OCI-LY1 (cell line): Measurements from ENCODE around the gene MYO16.

Experiments
- H2AFZ ChIP-seq: fragments of 200-600 bp; sonication (generic), shearing (Covaris generic); 2 replicates; pipeline ENCODE4 v1.6.0; 2014; ENCODE audit warnings: antibody characterized with exemption, mild to moderate bottlenecking, low read length
- H3F3A ChIP-seq: fragments of 200-600 bp; sonication (generic), shearing (Covaris generic); 2 replicates; pipeline ENCODE4 v1.6.0; 2014; ENCODE audit warnings: mild to moderate bottlenecking, antibody characterized with exemption, low read length, moderate library complexity; ENCODE audit not compliant: insufficient read depth
- H3K27ac ChIP-seq: fragments of 200-600 bp; sonication (generic); 2 replicates; pipeline ENCODE4 v1.5.1; 2014; ENCODE audit warnings: low read length, mixed run types, mild to moderate bottlenecking, low read depth; ENCODE audit not compliant: poor library complexity, severe bottlenecking
- H3K27me3 ChIP-seq: fragments of 200-600 bp; sonication (generic); 2 replicates; pipeline ENCODE4 v1.6.0; 2014; ENCODE audit warnings: antibody characterized with exemption, mild to moderate bottlenecking, low read length, moderate library complexity; ENCODE audit not compliant: insufficient read depth
- H3K36me3 ChIP-seq: fragments of 200-600 bp; sonication (generic); 2 replicates; pipeline ENCODE4 v1.6.1; 2014; ENCODE audit warnings: mild to moderate bottlenecking, antibody characterized with exemption, low read length, moderate library complexity, mixed read lengths; ENCODE audit not compliant: insufficient read depth
- H3K4me1 ChIP-seq: fragments of 200-600 bp; sonication (generic); 2 replicates; pipeline ENCODE4 v1.5.1; 2014; ENCODE audit warnings: mild to moderate bottlenecking, low read length, moderate library complexity; ENCODE audit not compliant: insufficient read depth, severe bottlenecking
- H3K4me2 ChIP-seq: fragments of 200-600 bp; sonication (generic), shearing (Covaris generic); 2 replicates; pipeline ENCODE4 v1.6.1; 2014; ENCODE audit warnings: low read length
- H3K4me3 ChIP-seq: fragments of 200-600 bp; sonication (generic); 2 replicates; pipeline ENCODE4 v1.5.1; 2014; ENCODE audit warnings: low read length, low read depth, mild to moderate bottlenecking, mixed read lengths; ENCODE audit not compliant: poor library complexity, severe bottlenecking
- H3K79me2 ChIP-seq: fragments of 200-600 bp; shearing (Covaris generic); 2 replicates; pipeline ENCODE4 v1.6.1; 2016; ENCODE audit warnings: mixed run types, low read length, mixed read lengths; ENCODE audit not compliant: insufficient read depth
- H3K9ac ChIP-seq: fragments of 200-600 bp; sonication (generic), shearing (Covaris generic); 2 replicates; pipeline ENCODE4 v1.6.1; 2014; ENCODE audit warnings: mild to moderate bottlenecking, low read length, mixed read lengths
- H3K9me2 ChIP-seq: fragments of 200-600 bp; sonication (generic), shearing (Covaris generic); 2 replicates; pipeline ENCODE4 v1.6.1; 2014; ENCODE audit warnings: low read depth, mild to moderate bottlenecking, low read length, mixed read lengths
- H3K9me3 ChIP-seq: fragments of 200-600 bp; shearing (Covaris generic); 2 replicates; pipeline ENCODE4 v1.6.1; 2014; ENCODE audit warnings: low read length, mixed read lengths
- H4K20me1 ChIP-seq: fragments of 200-600 bp; sonication (generic), shearing (Covaris generic); 2 replicates; pipeline ENCODE4 v1.6.0; 2016; ENCODE audit warnings: mild to moderate bottlenecking, low read length; ENCODE audit not compliant: insufficient read depth
- EZH2 ChIP-seq: fragments of 200-600 bp; sonication (generic), shearing (Covaris generic); IDR thresholded peaks from 2 replicates; pipeline ENCODE4 v1.8.0; 2017; ENCODE audit warnings: borderline replicate concordance, mixed run types, mild to moderate bottlenecking, antibody characterized with exemption, low read length, moderate library complexity, mixed read lengths
- TF ChIP-seq, protein P1 (sequence below): fragments of 200-600 bp; sonication (generic), shearing (Covaris generic); IDR thresholded peaks from 2 replicates; pipeline ENCODE4 v1.5.1; 2017; ENCODE audit warnings: mild to moderate bottlenecking, antibody characterized with exemption, low read length, moderate library complexity, mixed read lengths

MYO16 gene

DNA sequence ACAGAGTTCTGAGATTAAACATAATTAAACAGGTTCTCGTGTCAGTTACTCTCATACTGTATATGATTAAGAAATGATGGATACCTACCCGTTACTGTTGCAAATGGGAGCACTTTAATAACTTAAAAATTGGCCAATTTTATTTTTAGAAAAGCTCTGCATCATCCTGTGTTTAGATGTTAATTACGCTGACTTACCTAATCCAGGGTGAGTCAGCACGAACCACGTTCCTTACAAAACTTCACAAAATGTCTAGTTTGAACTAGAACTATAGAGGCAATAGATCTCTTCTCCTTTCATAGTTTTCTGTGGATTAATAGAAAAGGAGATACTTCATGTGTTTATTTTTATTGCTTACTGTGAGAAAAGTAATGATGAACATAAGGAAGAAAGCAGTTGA is 363.9 kb downstream of the MYO16 start:
- no peak overlapping the region for H3K4me3 ChIP-seq
- H4K20me1 ChIP-seq: no peaks in the 10 kb centered on the region
- no peak overlapping the region for H3K27ac ChIP-seq
- no peaks in the 10 kb centered on the region for H3K4me1 ChIP-seq
- no peaks in the 10 kb centered on the region for H3K9me2 ChIP-seq
- H3F3A ChIP-seq: no peaks in the 10 kb centered on the region
- TF ChIP-seq EZH2: no peak
- TF ChIP-seq, protein P1, sequence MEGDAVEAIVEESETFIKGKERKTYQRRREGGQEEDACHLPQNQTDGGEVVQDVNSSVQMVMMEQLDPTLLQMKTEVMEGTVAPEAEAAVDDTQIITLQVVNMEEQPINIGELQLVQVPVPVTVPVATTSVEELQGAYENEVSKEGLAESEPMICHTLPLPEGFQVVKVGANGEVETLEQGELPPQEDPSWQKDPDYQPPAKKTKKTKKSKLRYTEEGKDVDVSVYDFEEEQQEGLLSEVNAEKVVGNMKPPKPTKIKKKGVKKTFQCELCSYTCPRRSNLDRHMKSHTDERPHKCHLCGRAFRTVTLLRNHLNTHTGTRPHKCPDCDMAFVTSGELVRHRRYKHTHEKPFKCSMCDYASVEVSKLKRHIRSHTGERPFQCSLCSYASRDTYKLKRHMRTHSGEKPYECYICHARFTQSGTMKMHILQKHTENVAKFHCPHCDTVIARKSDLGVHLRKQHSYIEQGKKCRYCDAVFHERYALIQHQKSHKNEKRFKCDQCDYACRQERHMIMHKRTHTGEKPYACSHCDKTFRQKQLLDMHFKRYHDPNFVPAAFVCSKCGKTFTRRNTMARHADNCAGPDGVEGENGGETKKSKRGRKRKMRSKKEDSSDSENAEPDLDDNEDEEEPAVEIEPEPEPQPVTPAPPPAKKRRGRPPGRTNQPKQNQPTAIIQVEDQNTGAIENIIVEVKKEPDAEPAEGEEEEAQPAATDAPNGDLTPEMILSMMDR: no peak
- H3K27me3 ChIP-seq: no peaks in the 10 kb centered on the region
- H3K36me3 ChIP-seq: no peaks in the 10 kb centered on the region
- no peaks in the 10 kb centered on the region for H3K79me2 ChIP-seq
- no peak overlapping the region for H2AFZ ChIP-seq
- H3K9me3 ChIP-seq: no peaks in the 10 kb centered on the region
- no peak overlapping the region for H3K9ac ChIP-seq
- no peak overlapping the region for H3K4me2 ChIP-seq

DNA sequence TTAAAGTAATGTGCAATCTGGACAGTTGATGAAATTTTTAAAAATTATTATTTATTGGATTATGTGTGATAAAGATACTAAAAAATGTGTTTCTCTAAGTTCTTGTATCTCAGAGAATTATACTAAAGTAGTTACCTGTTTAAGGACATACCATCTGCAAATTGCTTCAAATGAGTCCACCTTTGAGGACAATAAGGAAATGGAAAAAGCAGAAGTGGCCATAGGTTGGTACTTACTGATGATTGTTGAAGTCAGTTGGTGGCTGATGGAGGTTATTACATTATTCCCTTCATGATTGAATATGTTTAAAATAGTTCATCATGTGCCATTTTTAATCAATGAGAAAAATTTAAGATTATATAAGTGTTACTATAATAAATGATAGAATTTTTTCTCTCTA is 367.0 kb downstream of the MYO16 start:
- Histone ChIP-seq H3K79me2 (no peaks in the 10 kb centered on the region), H3K4me3 (no peak overlapping the region), H3K36me3 (no peaks in the 10 kb centered on the region), H4K20me1 (no peaks in the 10 kb centered on the region), H3K9ac (no peak overlapping the region), H3K27me3 (no peaks in the 10 kb centered on the region), H3K4me2 (no peak overlapping the region), H3F3A (no peaks in the 10 kb centered on the region), H3K27ac (no peak overlapping the region), H2AFZ (no peak overlapping the region), H3K9me2 (no peaks in the 10 kb centered on the region; the same call in 1 of the 2 replicates), H3K9me3 (no peaks in the 10 kb centered on the region), H3K4me1 (no peaks in the 10 kb centered on the region)
- no peak for TF ChIP-seq EZH2
- TF ChIP-seq, protein P1: no peak

DNA sequence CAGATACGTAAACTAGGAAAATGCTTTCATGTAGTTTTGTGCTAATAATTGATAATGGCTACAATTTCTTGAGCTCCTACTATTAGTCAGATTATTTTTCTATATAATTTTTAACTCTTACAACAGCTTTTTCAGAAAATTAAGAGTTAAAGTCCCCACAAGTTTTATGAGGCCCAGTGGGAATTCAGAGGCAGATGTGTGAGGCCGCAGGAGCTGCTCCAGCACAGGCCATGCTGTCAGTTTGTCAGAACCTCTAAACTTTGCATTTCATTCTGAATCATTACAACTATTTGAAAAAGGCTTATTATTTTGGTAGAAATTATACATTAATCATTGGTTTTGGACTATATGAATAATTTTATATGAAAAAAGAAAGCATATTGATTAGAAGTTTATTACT is 370.8 kb downstream of the MYO16 start:
- Histone ChIP-seq H2AFZ (no peak overlapping the region), H3K36me3 (no peaks in the 10 kb centered on the region), H3F3A (no peaks in the 10 kb centered on the region), H3K4me2 (no peak overlapping the region), H4K20me1 (no peaks in the 10 kb centered on the region), H3K9ac (no peak overlapping the region), H3K9me2 (no peaks in the 10 kb centered on the region; the same call in 1 of the 2 replicates), H3K4me1 (no peaks in the 10 kb centered on the region), H3K27ac (no peak overlapping the region), H3K79me2 (no peaks in the 10 kb centered on the region), H3K4me3 (no peak overlapping the region), H3K27me3 (no peaks in the 10 kb centered on the region), H3K9me3 (no peaks in the 10 kb centered on the region)
- TF ChIP-seq, protein P1: no peak
- TF ChIP-seq EZH2: no peak
